ENCODE measurements around the gene SNRPA1. TPM values are rescaled to one million over a fixed set of nuclear protein-coding genes. Genes with fewer than 3 reads are reported as not detected.

SNRPA1 gene
- total RNA-seq, 2 experiments from 2014 or later = 121 TPM

GRCh38 chr15:101325263-101326025, 30.4 kb upstream of the SNRPA1 start:
- peaks cover 2% of the 10 kb centered on the region for H3K27me3 Mint-ChIP-seq
- POLR2A ChIA-PET = no interaction called here
- DNase-seq = no peak
- H3K4me1 Mint-ChIP-seq = peaks cover 13% of the 10 kb centered on the region
- ATAC-seq (ENCODE audit: low read depth) = no peak
- H3K9me3 Mint-ChIP-seq = no peaks in the 10 kb centered on the region
- no peak overlapping the region for H3K4me3 Mint-ChIP-seq
- no peak overlapping the region for H3K27ac Mint-ChIP-seq
- H3K36me3 Mint-ChIP-seq = peaks cover 3% of the 10 kb centered on the region

DNA sequence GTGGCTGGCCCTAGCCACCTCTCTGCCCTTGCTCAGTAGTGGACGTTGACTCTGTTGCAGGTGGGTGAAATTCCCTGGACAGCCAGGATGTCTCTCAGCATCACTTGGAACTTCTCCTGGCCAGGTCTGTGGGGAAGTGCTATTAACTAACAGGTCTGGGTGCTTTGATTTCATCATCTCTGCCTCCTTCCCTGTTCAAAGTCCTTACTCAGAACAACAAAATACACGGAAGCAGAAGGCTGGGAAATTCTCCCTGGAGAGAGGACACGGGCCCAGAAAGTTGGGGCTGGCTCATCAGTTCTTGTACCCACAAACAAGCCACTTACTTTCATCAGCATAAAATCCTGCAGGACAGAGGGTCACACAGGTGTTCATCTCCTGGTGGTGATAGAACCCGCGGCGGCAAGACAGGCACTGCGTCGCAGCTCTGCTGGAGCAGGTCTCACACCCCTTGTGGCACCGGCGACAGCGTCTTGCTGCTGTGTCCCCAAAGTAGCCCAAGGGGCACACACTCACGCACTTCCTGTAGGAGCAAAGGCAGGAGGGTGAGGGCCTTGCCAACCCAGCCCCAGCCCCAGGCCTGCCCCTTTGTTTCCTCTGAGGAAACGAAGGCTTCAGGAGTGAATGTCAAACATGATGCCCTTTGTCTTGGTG, 29.6 kb upstream of the SNRPA1 start:
- POLR2A ChIA-PET = no interaction called here
- Mint-ChIP-seq H3K4me3 (no peak overlapping the region), H3K9me3 (no peaks in the 10 kb centered on the region), H3K27me3 (peaks cover 2% of the 10 kb centered on the region), H3K36me3 (peaks cover 3% of the 10 kb centered on the region), H3K4me1 (peaks cover 17% of the 10 kb centered on the region), H3K27ac (no peak overlapping the region)
- ATAC-seq (ENCODE audit: low read depth) (no peak), DNase-seq (no peak)

- H3K27ac Mint-ChIP-seq = no peak overlapping the region
Observed at GRCh38 chr15:101323793-101324523, 28.9 kb upstream of the SNRPA1 start.

GRCh38 chr15:101322854-101323477, 27.9 kb upstream of the SNRPA1 start:
- DNase-seq (no peak), ATAC-seq (ENCODE audit: low read depth) (no peak)
- no peaks in the 10 kb centered on the region for H3K27me3 Mint-ChIP-seq
- H3K4me3 Mint-ChIP-seq = no peak overlapping the region
- peaks cover 19% of the 10 kb centered on the region for H3K4me1 Mint-ChIP-seq
- POLR2A ChIA-PET = no interaction called here
- no peak overlapping the region for H3K27ac Mint-ChIP-seq
- H3K36me3 Mint-ChIP-seq = peaks cover 3% of the 10 kb centered on the region
- H3K9me3 Mint-ChIP-seq = no peaks in the 10 kb centered on the region

More at GRCh38 chr15:101323793-101324523, 28.9 kb upstream of the SNRPA1 start:
- no peak overlapping the region for H3K4me3 Mint-ChIP-seq
- POLR2A ChIA-PET = no interaction called here
- H3K4me1 Mint-ChIP-seq = peaks cover 19% of the 10 kb centered on the region
- peaks cover 2% of the 10 kb centered on the region for H3K27me3 Mint-ChIP-seq
- no peak for DNase-seq
- H3K9me3 Mint-ChIP-seq = no peaks in the 10 kb centered on the region
- peaks cover 3% of the 10 kb centered on the region for H3K36me3 Mint-ChIP-seq
- ATAC-seq (ENCODE audit: low read depth) = no peak

DNA sequence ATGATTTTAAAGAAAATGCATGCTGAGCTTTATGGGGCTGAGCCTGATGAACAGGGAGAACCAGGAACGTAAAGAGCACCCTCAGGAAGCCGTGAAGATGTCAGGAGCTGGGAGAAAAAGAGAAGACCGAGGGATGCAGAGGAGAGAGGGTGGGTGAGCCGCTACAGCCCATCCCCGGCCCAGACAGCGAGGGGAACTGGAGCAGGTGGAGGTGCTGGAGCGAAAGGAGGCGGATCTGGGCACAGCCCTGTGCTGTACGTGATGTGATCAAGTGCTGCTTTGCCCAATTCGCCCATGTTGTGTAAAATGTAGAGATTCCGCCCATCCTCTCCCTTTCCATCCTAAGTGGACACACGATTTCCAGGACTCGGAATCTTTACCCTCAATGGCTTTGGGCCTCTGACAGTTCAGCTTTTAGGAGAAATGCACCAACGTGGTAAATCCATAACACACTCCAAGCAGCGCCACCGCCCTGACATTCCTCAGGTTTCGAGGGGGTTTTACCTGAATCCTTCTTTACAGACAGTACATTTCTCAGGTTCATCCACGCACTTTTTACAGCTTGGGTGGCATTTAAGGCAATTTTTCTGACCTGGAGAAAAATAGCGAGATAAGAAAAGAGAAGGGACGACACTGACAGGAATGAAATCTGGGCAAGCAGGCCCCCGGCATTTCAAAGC, 27.1 kb upstream of the SNRPA1 start:
- Mint-ChIP-seq H3K27me3 (no peaks in the 10 kb centered on the region), H3K4me3 (no peak overlapping the region), H3K36me3 (peaks cover 3% of the 10 kb centered on the region), H3K4me1 (peaks cover 19% of the 10 kb centered on the region), H3K27ac (no peak overlapping the region), H3K9me3 (no peaks in the 10 kb centered on the region)
- POLR2A ChIA-PET = no interaction called here
- ATAC-seq (ENCODE audit: low read depth) = no peak
- no peak for DNase-seq

DNA sequence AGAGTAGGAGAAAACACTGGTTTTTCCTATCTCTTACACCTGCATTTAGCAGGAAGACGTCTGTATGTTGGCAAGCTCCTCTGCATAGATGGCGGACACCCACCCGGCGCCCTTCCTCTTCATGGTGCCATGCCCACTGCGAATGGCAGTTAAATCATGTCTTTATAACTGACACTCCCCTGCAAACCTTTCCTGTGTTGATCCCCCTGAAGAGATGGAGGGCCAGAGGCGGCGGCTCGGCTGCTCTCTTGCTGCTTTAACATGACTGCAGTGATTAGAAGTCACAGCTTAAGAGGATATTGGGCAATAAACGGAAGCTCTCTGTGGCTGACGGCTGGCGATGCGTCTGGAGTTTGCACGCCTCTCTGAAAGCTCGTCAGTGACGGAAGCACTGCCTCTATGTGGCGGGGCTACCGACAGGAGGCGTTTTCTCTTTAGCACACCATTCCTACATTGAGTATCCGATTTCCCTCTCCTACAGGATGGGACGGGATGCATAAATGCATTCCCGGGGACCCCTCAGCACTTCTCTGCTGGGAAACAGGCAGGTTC, 25.5 kb upstream of the SNRPA1 start:
- H3K27me3 Mint-ChIP-seq = no peaks in the 10 kb centered on the region
- ATAC-seq (ENCODE audit: low read depth) = peak; percentile 99
- H3K36me3 Mint-ChIP-seq = peaks cover 3% of the 10 kb centered on the region
- peak; percentile 71 for DNase-seq
- H3K9me3 Mint-ChIP-seq = no peaks in the 10 kb centered on the region
- peaks cover 19% of the 10 kb centered on the region for H3K4me1 Mint-ChIP-seq
- peak overlapping the region; percentile 92 for H3K4me3 Mint-ChIP-seq
- POLR2A ChIA-PET = interaction anchor here (0.6 to 2.9 kb wide), 10 partner anchors 11 to 334 kb away, joined by 3 to 29 read pairs (median 4); partner anchors contain the start of gene SNRPA1
- H3K27ac Mint-ChIP-seq = peak overlapping the region; percentile 98

- H3K36me3 Mint-ChIP-seq = peaks cover 3% of the 10 kb centered on the region
- ATAC-seq (ENCODE audit: low read depth) = no peak
- DNase-seq = no peak
- H3K27ac Mint-ChIP-seq = no peak overlapping the region
- POLR2A ChIA-PET = interaction anchor here (2.6 to 2.9 kb wide), 2 partner anchors 15 to 24 kb away, joined by 13 to 29 read pairs; partner anchors contain the start of gene SNRPA1
- H3K9me3 Mint-ChIP-seq = no peaks in the 10 kb centered on the region
- no peak overlapping the region for H3K4me3 Mint-ChIP-seq
- no peaks in the 10 kb centered on the region for H3K27me3 Mint-ChIP-seq
- H3K4me1 Mint-ChIP-seq = peaks cover 16% of the 10 kb centered on the region
Observed at GRCh38 chr15:101318839-101319238, 23.8 kb upstream of the SNRPA1 start.

DNA sequence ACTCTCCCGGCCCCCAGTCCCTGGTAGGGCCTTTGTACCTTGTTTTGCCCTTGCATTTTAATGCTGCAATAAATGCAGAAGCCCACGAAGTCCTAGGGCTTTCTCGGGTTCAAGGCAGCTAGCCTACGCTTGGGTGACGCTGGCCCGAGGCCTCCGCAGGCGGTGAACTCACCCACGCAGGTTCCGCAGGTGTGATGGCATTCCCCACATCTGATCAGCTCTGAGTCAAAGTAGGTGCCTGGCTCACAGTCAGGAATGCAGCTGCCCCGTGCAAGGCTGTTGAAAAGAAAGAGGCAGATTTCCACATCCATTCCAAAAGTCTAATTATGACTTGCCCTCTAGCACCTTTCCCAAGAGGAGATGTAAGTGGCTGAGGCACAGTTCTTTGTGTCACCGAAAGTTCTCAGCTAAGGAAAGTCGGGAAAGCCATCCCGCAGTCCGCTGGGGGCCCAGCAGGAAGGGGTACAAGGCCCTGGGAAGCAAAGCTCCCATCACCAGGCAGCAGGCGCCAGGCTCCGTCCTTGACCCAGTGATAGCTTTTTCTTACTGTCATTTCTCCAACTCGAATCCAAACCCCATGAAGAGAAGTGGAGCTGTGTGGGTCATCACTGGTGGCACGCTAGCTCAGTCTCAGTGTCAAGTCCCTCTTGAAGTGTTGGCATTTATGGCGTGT, 23.2 kb upstream of the SNRPA1 start:
- DNase-seq (no peak), ATAC-seq (ENCODE audit: low read depth) (no peak)
- POLR2A ChIA-PET = no interaction called here
- Mint-ChIP-seq H3K4me1 (peaks cover 16% of the 10 kb centered on the region), H3K27ac (no peak overlapping the region), H3K4me3 (no peak overlapping the region), H3K27me3 (no peaks in the 10 kb centered on the region), H3K9me3 (no peaks in the 10 kb centered on the region), H3K36me3 (peaks cover 3% of the 10 kb centered on the region)

DNA sequence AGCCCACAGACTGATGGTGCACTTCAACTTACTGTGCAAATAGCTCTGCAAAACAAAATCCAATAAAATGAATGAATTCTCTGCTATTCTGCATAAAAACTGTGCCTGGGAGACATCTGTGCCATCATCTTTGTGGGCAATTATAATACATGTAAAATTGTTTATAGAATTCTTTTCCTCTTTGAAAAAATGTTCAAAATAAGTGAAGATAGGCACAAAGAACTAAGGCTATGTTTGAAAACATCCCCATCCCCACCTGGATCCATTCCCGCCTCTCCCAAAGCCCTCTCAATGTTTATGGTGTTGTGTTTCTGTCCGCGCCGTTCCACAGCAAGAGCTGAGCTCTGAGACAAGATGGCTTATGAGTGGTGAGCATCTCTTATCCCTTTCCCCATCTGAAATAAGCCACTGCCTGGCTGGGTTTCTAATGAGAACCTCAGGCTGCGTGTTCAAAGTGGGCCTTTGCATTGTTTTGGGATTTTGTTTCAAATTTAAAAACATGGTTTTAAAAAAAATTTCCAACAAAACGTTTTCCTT, 22.4 kb upstream of the SNRPA1 start:
- POLR2A ChIA-PET = no interaction called here
- Mint-ChIP-seq H3K36me3 (peaks cover 3% of the 10 kb centered on the region), H3K27ac (no peak overlapping the region), H3K9me3 (no peaks in the 10 kb centered on the region), H3K27me3 (no peaks in the 10 kb centered on the region), H3K4me3 (no peak overlapping the region), H3K4me1 (peaks cover 16% of the 10 kb centered on the region)
- no peak for DNase-seq
- no peak for ATAC-seq (ENCODE audit: low read depth)

DNA sequence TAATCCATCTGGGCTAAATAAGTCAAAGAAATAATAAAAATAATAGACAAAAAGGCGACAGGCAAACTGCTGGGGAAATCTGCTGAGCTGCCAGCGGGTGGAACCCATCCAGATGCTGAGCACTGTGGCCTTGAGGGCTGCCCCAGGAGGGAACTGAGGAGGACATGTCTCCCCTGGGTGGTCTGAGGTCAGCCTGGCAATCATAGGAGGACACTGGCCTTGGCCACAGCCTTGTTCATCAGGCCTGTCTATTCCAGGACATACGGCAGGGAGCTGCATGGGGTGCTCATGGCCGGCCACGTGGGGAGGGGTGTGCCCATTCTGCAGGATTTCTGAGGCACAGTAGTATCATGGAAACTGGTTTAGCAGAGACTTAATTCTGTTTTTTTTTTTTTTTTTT, 21.5 kb upstream of the SNRPA1 start:
- ATAC-seq (ENCODE audit: low read depth) (no peak), DNase-seq (no peak)
- Mint-ChIP-seq H3K27me3 (no peaks in the 10 kb centered on the region), H3K9me3 (no peaks in the 10 kb centered on the region), H3K27ac (no peak overlapping the region), H3K4me3 (no peak overlapping the region), H3K4me1 (peaks cover 13% of the 10 kb centered on the region), H3K36me3 (no peaks in the 10 kb centered on the region)
- POLR2A ChIA-PET = no interaction called here

GRCh38 chr15:101315736-101316135, 20.7 kb upstream of the SNRPA1 start:
- Mint-ChIP-seq H3K4me3 (no peak overlapping the region), H3K27me3 (no peaks in the 10 kb centered on the region), H3K9me3 (no peaks in the 10 kb centered on the region), H3K27ac (no peak overlapping the region), H3K36me3 (no peaks in the 10 kb centered on the region), H3K4me1 (peaks cover 9% of the 10 kb centered on the region)
- ATAC-seq (ENCODE audit: low read depth) (no peak), DNase-seq (no peak)
- POLR2A ChIA-PET = no interaction called here
